ENCODE data around the gene NEUROD1. TPM values are rescaled to one million over a fixed set of nuclear protein-coding genes. Genes with fewer than 3 reads are reported as not detected.

NEUROD1 gene
- total and polyA plus RNA-seq, 9 of the 15 experiments (the other 6 are each of a cell fraction or from before 2014, with no cell fraction given), result not detected

DNA sequence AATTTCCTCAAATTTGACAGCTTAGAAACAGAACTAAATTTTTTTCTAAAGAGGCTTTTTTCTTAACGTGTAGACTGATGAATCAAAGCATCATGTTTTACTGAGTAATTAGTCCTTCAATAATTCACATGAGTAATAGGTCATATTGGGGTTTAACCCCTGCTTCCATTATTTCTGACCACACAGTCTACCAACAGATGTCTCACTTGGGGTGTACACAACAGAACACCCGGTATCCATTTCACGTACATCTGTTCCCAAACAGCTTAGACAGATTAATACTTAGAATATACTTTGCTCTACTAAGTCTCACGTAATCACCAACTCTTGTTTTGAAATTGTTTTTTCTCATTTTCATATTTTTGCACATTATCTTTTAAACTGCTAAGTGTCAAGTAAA lies 38.2 kb downstream of the NEUROD1 start:
- FAIRE-seq (no peak), ATAC-seq (no peak), DNase-seq (ENCODE audit: extremely low read depth in 1 of 4, low spot score in 3 of 4) (no peak)
- ChIA-PET POLR2A (interaction anchor here (0.8 kb wide), 1 partner anchor 16 kb away, joined by 3 read pairs; no protein-coding TSS in a partner anchor), CTCF (ENCODE audit: low intra/inter-chr PET ratio) (no interaction called here)
- H3K4me2 ChIP-seq (ENCODE audit: insufficient read depth, low read length), result no peak overlapping the region
- no peaks in the 10 kb centered on the region for H3K9me1 ChIP-seq (ENCODE audit: control insufficient read depth, insufficient read depth, low read length)
- no peaks in the 10 kb centered on the region for H3K4me1 ChIP-seq (replicated peaks in 1 of 2; ENCODE audit: control insufficient read depth in 2 of 2, insufficient read depth in 2 of 2, low read length in 2 of 2)
- H3K27ac ChIP-seq (ENCODE audit: extremely low read depth, low read depth, low read length), result no peak overlapping the region
- no peak overlapping the region for H2AFZ ChIP-seq (ENCODE audit: low read depth, low read length)
- H3K79me2 ChIP-seq (ENCODE audit: control insufficient read depth, insufficient read depth, low read length), result no peaks in the 10 kb centered on the region
- H3K4me3 ChIP-seq, result no peak overlapping the region
- H3K9me3 ChIP-seq (replicated peaks; ENCODE audit: control insufficient read depth, insufficient read depth, low read depth, low read length), result no peaks in the 10 kb centered on the region
- BruUV-seq (replicated peaks), result no TSS peak
- TF ChIP-seq HNRNPK (IDR thresholded peaks at IDR 0.05; ENCODE audit: low read depth, low read length, poor library complexity, severe bottlenecking), result no peak
- TF ChIP-seq SRSF7 (optimal IDR thresholded peaks at IDR 0.05; ENCODE audit: low read depth, low read length), result no peak
- TF ChIP-seq TRIM28 (IDR thresholded peaks at IDR 0.05), result no peak
- TF ChIP-seq RBM25 (IDR thresholded peaks at IDR 0.05; ENCODE audit: low read depth, low read length, severe bottlenecking), result no peak
- TF ChIP-seq PHF8 (IDR thresholded peaks at IDR 0.05; ENCODE audit: borderline replicate concordance, low read length), result no peak
- TF ChIP-seq ETV1 (tag; conservative IDR thresholded peaks at IDR 0.05; ENCODE audit: low read depth), result no peak
- no peak for TF ChIP-seq RBM39 (optimal IDR thresholded peaks at IDR 0.05; ENCODE audit: low read depth, low read length)
- TF ChIP-seq MBD2 (IDR thresholded peaks at IDR 0.05; ENCODE audit: borderline replicate concordance, low read depth), result no peak
- no peak for TF ChIP-seq NCOA4 (IDR thresholded peaks at IDR 0.05; ENCODE audit: partially characterized antibody)
- TF ChIP-seq SIN3B (IDR thresholded peaks at IDR 0.05; ENCODE audit: low read depth), result no peak
- in situ Hi-C loops (cut with MboI) (no loop called here), intact Hi-C loops (cut with micrococcal nuclease) (no loop called here)
- no peaks in the 10 kb centered on the region for H3K27me3 ChIP-seq (ENCODE audit: control insufficient read depth in 2 of 2, insufficient read depth in 2 of 2, low read length in 2 of 2)
- H3K36me3 ChIP-seq (ENCODE audit: control insufficient read depth, insufficient read depth, low read length), result no peaks in the 10 kb centered on the region
- no peaks in the 10 kb centered on the region for H4K20me1 ChIP-seq (replicated peaks; ENCODE audit: control insufficient read depth, insufficient read depth, low read length)
- no peak overlapping the region for H3K9ac ChIP-seq (ENCODE audit: insufficient read depth in 1 of 2, low read depth in 2 of 2, low read length in 2 of 2)
- WGBS (ENCODE audit: insufficient coverage, low coverage, missing lambda C conversion rate), result 1% methylated on average over 4 of the region's 4 CpGs
